WTC11 (cell line): Measurements from ENCODE around the gene ADAM12. TPM values are rescaled to one million over a fixed set of nuclear protein-coding genes. Genes with fewer than 3 reads are reported as not detected.

Experiments used
- ATAC-seq: fragments of 200-7000 bp; cut with Tn5 transposase; 2 replicates; pipeline ENCODE4 v1.10.0; 2021; ENCODE audit warnings: mild to moderate bottlenecking, moderate library complexity
- CTCF ChIA-PET: fragments of 300-600 bp; sonication (Branson Sonifier 250); formaldehyde crosslinking; loops from one replicate; lab custom pipeline; 2021; ENCODE audit warnings: antibody characterized with exemption; lab: Charles Lee
- POLR2A ChIA-PET: fragments of 350-600 bp; sonication (Branson Sonifier 250); formaldehyde crosslinking; loops from one replicate; lab custom pipeline; 2021; ENCODE audit warnings: antibody characterized with exemption; lab: Charles Lee
- DNase-seq: peaks from one replicate; pipeline ENCODE4 v3.0.0; 2021; ENCODE audit warnings: low spot score
- H3K27ac Mint-ChIP-seq: 2 replicates; pipeline ENCODE4 v1.8.0; 2021; ENCODE audit warnings: mixed read lengths
- H3K27me3 Mint-ChIP-seq: 2 replicates; pipeline ENCODE4 v1.8.0; 2021; ENCODE audit warnings: low read depth, mild to moderate bottlenecking, moderate library complexity, mixed read lengths
- H3K36me3 Mint-ChIP-seq: 2 replicates; pipeline ENCODE4 v1.8.0; 2021; ENCODE audit warnings: mixed read lengths
- H3K4me1 Mint-ChIP-seq: 2 replicates; pipeline ENCODE4 v1.8.0; 2022; ENCODE audit warnings: mixed read lengths
- H3K4me3 Mint-ChIP-seq: 2 replicates; pipeline ENCODE4 v1.8.0; 2021; ENCODE audit warnings: mild to moderate bottlenecking, moderate library complexity, mixed read lengths
- H3K9me3 Mint-ChIP-seq: 2 replicates; pipeline ENCODE4 v1.8.0; 2021; ENCODE audit warnings: mixed read lengths
- ATF1 ChIP-seq: sonication (generic); formaldehyde crosslinking; IDR thresholded peaks from 2 replicates; pipeline ENCODE4 v1.8.1; 2023; ENCODE audit warnings: mild to moderate bottlenecking, moderate library complexity, missing genetic modification reagents
- ATF3 ChIP-seq: sonication (generic); formaldehyde crosslinking; conservative IDR thresholded peaks from 2 replicates; pipeline ENCODE4 v1.8.1; 2022; ENCODE audit warnings: mild to moderate bottlenecking, missing genetic modification reagents
- ESRRA ChIP-seq: sonication (generic); formaldehyde crosslinking; IDR thresholded peaks from 2 replicates; pipeline ENCODE4 v1.8.1; 2022; ENCODE audit warnings: mild to moderate bottlenecking, missing genetic modification reagents, borderline replicate concordance
- FOXJ3 ChIP-seq: sonication (generic); formaldehyde crosslinking; IDR thresholded peaks from 2 replicates; pipeline ENCODE4 v1.9.0; 2021; ENCODE audit warnings: missing genetic modification reagents, mild to moderate bottlenecking, borderline replicate concordance
- HMGA2 ChIP-seq: fragments of 250-450 bp; sonication (Bioruptor Pico); IDR thresholded peaks from 2 replicates; pipeline ENCODE4 v1.4.0; 2021; ENCODE audit warnings: mild to moderate bottlenecking, moderate library complexity
- IRF1 ChIP-seq: sonication (generic); formaldehyde crosslinking; IDR thresholded peaks from 2 replicates; pipeline ENCODE4 v1.8.0; 2023; ENCODE audit warnings: missing genetic modification reagents
- KAT7 ChIP-seq: sonication (generic); formaldehyde crosslinking; IDR thresholded peaks from 2 replicates; pipeline ENCODE4 v1.8.1; 2023; ENCODE audit warnings: missing genetic modification reagents, mild to moderate bottlenecking, borderline replicate concordance
- MXD4 ChIP-seq: fragments of 250-450 bp; sonication (Bioruptor Pico); IDR thresholded peaks from 2 replicates; pipeline ENCODE4 v1.8.0; 2021; ENCODE audit warnings: mild to moderate bottlenecking, moderate library complexity, borderline replicate concordance
- NFE2L1 ChIP-seq: sonication (generic); formaldehyde crosslinking; IDR thresholded peaks from 2 replicates; pipeline ENCODE4 v1.8.1; 2023; ENCODE audit warnings: missing genetic modification reagents
- NR1H2 ChIP-seq: sonication (generic); formaldehyde crosslinking; IDR thresholded peaks from 2 replicates; pipeline ENCODE4 v1.9.0; 2021; ENCODE audit warnings: mild to moderate bottlenecking, moderate library complexity, missing genetic modification reagents
- NR3C1 ChIP-seq: sonication (generic); formaldehyde crosslinking; conservative IDR thresholded peaks from 2 replicates; pipeline ENCODE4 v1.8.1; 2023; ENCODE audit warnings: low read depth, mild to moderate bottlenecking, missing genetic modification reagents
- SMAD4 ChIP-seq: sonication (generic); formaldehyde crosslinking; IDR thresholded peaks from 2 replicates; pipeline ENCODE4 v1.8.0; 2022; ENCODE audit warnings: mild to moderate bottlenecking, missing genetic modification reagents
- SOX15 ChIP-seq: fragments of 250-450 bp; sonication (Bioruptor Pico); IDR thresholded peaks from 2 replicates; pipeline ENCODE4 v1.9.0; 2021; ENCODE audit warnings: mild to moderate bottlenecking
- SP1 ChIP-seq: sonication (generic); formaldehyde crosslinking; conservative IDR thresholded peaks from 2 replicates; pipeline ENCODE4 v1.8.1; 2022; ENCODE audit warnings: missing genetic modification reagents
- USF1 ChIP-seq: sonication (generic); formaldehyde crosslinking; IDR thresholded peaks from 2 replicates; pipeline ENCODE4 v1.8.0; 2022; ENCODE audit warnings: mild to moderate bottlenecking, missing genetic modification reagents
- ZNF396 ChIP-seq: fragments of 250-450 bp; sonication (Bioruptor Pico); IDR thresholded peaks from 2 replicates; pipeline ENCODE4 v1.8.0; 2021; ENCODE audit warnings: mild to moderate bottlenecking, moderate library complexity, borderline replicate concordance
- ZSCAN18 ChIP-seq: fragments of 250-450 bp; sonication (Bioruptor Pico); IDR thresholded peaks from 2 replicates; pipeline ENCODE4 v2.1.2; 2022; ENCODE audit warnings: mild to moderate bottlenecking, moderate library complexity
- total RNA-seq: library from RNA; stranded (reverse); gene quantifications from 3 replicates; pipeline ENCODE4 v1.2.3, GENCODE V29; 2021
- TF ChIP-seq, protein P1 (sequence below): sonication (generic); formaldehyde crosslinking; IDR thresholded peaks from 2 replicates; pipeline ENCODE4 v1.8.1; 2023; ENCODE audit warnings: mild to moderate bottlenecking, missing genetic modification reagents, moderate library complexity
- TF ChIP-seq, protein P2 (sequence below): fragments of 250-450 bp; sonication (Bioruptor Pico); IDR thresholded peaks from 2 replicates; pipeline ENCODE4 v1.9.0; 2021; ENCODE audit warnings: moderate library complexity, mild to moderate bottlenecking, inconsistent platforms, borderline replicate concordance

The ADAM12 gene
- total RNA-seq, 1 experiment from 2014 or later = 0.22 TPM

DNA sequence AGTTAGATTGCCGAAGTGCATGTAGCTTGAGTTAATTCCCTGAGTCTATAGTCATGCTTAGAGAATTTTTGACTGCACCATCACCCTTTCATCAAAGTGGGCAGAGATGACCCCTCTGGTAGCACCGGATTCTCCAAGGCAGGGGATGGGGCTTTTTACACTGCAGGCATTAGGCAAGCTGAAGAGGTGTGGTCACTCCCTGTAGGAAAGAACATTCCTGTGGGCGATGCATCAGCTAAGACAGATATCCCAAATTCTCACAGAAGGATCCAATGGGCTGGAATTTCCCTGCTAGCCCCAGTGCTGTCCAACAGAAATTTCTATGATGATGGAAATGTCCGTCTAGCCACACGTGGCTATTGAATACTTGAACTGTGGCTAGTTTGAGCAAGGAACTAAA, 118.2 kb downstream of the ADAM12 start (continued):
- no peak for TF ChIP-seq NFE2L1
- TF ChIP-seq ATF3 (CRISPR knock-in tag) = no peak
- TF ChIP-seq ZSCAN18 (CRISPR knock-in tag) = no peak
- TF ChIP-seq HMGA2 (CRISPR knock-in tag) = no peak

DNA sequence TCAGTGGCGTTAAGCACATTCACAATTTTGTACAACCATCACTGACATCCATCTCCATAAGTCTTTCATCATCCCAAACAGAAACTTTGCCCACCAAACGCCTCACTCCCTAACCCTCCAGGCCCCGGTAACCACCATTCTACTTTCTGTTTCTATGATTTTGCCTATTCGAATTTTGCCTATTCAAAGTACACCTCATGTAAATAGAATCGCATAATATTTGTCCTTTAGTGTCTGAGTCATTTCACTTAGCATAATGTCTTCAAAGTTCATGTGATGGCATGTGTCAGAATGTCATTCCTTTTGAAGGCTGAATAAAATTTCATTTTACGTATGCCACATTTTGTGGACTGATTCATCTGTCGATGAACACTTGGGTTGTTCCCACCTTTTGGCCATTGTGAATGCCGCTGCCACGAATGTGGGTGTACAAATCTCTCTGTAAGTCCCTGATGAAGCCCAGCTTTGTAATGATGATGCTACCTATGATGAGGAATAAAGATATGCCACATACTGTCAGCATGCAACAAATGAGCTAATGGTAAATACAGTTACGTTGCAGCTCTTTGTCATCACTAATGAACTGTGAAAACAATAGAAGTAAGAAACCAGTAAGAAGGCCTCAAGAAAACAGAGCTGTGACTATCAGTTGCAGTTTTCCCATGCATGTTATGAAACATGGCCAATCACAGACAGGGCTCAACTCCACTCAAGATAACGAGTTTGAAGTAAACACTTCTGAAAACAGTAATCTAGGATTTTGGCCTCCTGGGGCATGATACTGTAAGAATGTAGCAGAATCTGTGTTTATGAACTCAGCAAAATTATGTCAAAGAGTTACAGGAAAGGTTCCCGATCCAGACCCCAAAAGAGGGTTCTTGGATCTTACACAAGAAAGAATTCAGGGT, 120.0 kb downstream of the ADAM12 start:
- TF ChIP-seq SOX15 = no peak
- no peak for TF ChIP-seq ATF3 (CRISPR knock-in tag)
- no peak for TF ChIP-seq NR3C1 (CRISPR knock-in tag)
- no peak for TF ChIP-seq ZNF396
- TF ChIP-seq, protein P1, sequence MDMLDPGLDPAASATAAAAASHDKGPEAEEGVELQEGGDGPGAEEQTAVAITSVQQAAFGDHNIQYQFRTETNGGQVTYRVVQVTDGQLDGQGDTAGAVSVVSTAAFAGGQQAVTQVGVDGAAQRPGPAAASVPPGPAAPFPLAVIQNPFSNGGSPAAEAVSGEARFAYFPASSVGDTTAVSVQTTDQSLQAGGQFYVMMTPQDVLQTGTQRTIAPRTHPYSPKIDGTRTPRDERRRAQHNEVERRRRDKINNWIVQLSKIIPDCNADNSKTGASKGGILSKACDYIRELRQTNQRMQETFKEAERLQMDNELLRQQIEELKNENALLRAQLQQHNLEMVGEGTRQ (CRISPR knock-in tag) = no peak
- TF ChIP-seq USF1 (CRISPR knock-in tag) = no peak
- no peak for TF ChIP-seq SP1
- TF ChIP-seq ATF1 (CRISPR knock-in tag) = no peak
- TF ChIP-seq NR1H2 (CRISPR knock-in tag) = no peak
- no peak for DNase-seq
- Mint-ChIP-seq H3K4me3 (no peak overlapping the region), H3K36me3 (peaks cover 28% of the 10 kb centered on the region), H3K27ac (no peak overlapping the region), H3K9me3 (peaks cover 40% of the 10 kb centered on the region), H3K27me3 (peaks cover 2% of the 10 kb centered on the region; the same call in 1 of the 2 replicates), H3K4me1 (peaks cover 13% of the 10 kb centered on the region)
- no peak for ATAC-seq
- ChIA-PET POLR2A (no interaction called here), CTCF (no interaction called here)

- no peak overlapping the region for H3K4me3 Mint-ChIP-seq
- CTCF ChIA-PET = no interaction called here
- H3K27ac Mint-ChIP-seq = no peak overlapping the region
- TF ChIP-seq FOXJ3 (CRISPR knock-in tag) = no peak
- TF ChIP-seq, protein P2, sequence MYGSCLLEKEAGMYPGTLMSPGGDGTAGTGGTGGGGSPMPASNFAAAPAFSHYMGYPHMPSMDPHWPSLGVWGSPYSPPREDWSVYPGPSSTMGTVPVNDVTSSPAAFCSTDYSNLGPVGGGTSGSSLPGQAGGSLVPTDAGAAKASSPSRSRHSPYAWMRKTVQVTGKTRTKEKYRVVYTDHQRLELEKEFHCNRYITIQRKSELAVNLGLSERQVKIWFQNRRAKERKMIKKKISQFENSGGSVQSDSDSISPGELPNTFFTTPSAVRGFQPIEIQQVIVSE (CRISPR knock-in tag) = no peak
- no peak for TF ChIP-seq IRF1 (CRISPR knock-in tag)
- no peak for TF ChIP-seq MXD4
- TF ChIP-seq SMAD4 (CRISPR knock-in tag) = no peak
- TF ChIP-seq KAT7 (CRISPR knock-in tag) = no peak
- TF ChIP-seq ESRRA (CRISPR knock-in tag) = no peak
- no peak for DNase-seq
- peaks cover 24% of the 10 kb centered on the region for H3K4me1 Mint-ChIP-seq
- POLR2A ChIA-PET = no interaction called here
- peaks cover 35% of the 10 kb centered on the region for H3K9me3 Mint-ChIP-seq
- H3K27me3 Mint-ChIP-seq = peaks cover 2% of the 10 kb centered on the region; the same call in 1 of the 2 replicates
- peaks cover 28% of the 10 kb centered on the region for H3K36me3 Mint-ChIP-seq
- ATAC-seq = no peak
These were observed 123.9 kb downstream of the ADAM12 start for GRCh38 chr10:126264102-126265018.
